Esophagus squamous epithelium (tissue), 4 donors: ENCODE results near the gene EEF1G.

Source experiments
- POLR2A ChIP-seq, 4 donors: fragments of 450-650 bp; IDR thresholded peaks; one replicate each; pipeline ENCODE4 v1.6.1; 2017; ENCODE audit warnings: antibody characterized with exemption in 4 of 4, mild to moderate bottlenecking in 4 of 4, moderate library complexity in 3 of 4
- TF ChIP-seq, protein P1 (sequence below), 6 experiments: fragments of 450-650 bp in 4 of 6; fragments of 200-600 bp in 2 of 6; sonication (generic) in 2 of 6; IDR thresholded peaks; one replicate each; pipeline ENCODE4 v1.5.1; 2016 to 2019; ENCODE audit warnings: antibody characterized with exemption in 6 of 6, mild to moderate bottlenecking in 4 of 6, moderate library complexity in 4 of 6

DNA sequence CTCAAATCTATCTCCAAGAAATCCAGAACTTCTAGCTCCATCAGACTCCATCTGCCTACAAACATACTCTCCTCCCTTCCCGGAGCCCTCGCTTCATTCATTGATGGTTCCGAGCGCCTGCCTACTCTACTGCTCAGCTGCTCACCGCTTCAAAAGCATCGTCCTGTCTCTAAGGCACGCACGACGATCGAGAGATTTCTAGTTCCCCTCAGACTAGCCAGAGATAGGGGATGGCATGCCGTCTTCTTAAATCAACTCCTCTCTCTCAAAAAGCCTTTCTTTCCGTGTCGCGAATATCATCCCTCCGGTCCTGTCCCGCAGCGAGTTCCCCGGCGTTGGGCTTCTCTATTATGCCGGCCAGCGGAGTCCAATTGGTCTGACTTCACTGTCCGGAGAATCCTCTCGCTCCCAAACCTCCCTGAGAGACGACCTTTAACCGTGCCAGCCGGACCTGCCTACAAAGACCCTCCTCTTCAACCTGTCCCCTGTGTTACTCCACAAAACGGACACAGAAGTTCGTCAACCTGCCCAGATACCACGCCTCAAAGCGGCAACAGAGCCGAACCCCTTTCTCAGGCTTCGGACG lies 592 bp downstream of the EEF1G start:
- TF ChIP-seq, protein P1, sequence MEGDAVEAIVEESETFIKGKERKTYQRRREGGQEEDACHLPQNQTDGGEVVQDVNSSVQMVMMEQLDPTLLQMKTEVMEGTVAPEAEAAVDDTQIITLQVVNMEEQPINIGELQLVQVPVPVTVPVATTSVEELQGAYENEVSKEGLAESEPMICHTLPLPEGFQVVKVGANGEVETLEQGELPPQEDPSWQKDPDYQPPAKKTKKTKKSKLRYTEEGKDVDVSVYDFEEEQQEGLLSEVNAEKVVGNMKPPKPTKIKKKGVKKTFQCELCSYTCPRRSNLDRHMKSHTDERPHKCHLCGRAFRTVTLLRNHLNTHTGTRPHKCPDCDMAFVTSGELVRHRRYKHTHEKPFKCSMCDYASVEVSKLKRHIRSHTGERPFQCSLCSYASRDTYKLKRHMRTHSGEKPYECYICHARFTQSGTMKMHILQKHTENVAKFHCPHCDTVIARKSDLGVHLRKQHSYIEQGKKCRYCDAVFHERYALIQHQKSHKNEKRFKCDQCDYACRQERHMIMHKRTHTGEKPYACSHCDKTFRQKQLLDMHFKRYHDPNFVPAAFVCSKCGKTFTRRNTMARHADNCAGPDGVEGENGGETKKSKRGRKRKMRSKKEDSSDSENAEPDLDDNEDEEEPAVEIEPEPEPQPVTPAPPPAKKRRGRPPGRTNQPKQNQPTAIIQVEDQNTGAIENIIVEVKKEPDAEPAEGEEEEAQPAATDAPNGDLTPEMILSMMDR (IDR thresholded peaks at IDR 0.05) = no peak
- TF ChIP-seq POLR2A (IDR thresholded peaks at IDR 0.05) = no peak
